HCT116 (cell line): ENCODE results near the gene ZSWIM7. TPM values are rescaled to one million over a fixed set of nuclear protein-coding genes. Genes with fewer than 3 reads are reported as not detected.

Experiments used
- ATAC-seq: fragments of 200-7000 bp; cut with Tn5 transposase; 2 replicates; pipeline ENCODE4 v1.9.1; 2020; ENCODE audit warnings: mild to moderate bottlenecking, moderate library complexity
- BruUV-seq: library from RNA; stranded (reverse); fragments of 400-500 nt; replicated peaks from 2 replicates; lab custom pipeline; 2021; lab: Mats Ljungman, UMichigan
- CTCF ChIA-PET: fragments of 300-600 bp; sonication (Branson Sonifier 250); formaldehyde crosslinking; loops from one replicate; lab custom pipeline; 2021; ENCODE audit warnings: antibody characterized with exemption; lab: Charles Lee
- POLR2A ChIA-PET: fragments of 300-600, 350-600 bp; sonication (Branson Sonifier 250); formaldehyde crosslinking; loops from one replicate; lab custom pipeline; 2021; ENCODE audit warnings: antibody characterized with exemption; lab: Charles Lee
- RAD21 ChIA-PET, 2 experiments: fragments of 300-600 bp; sonication (Branson Sonifier 250); formaldehyde crosslinking; loops; one replicate each; lab custom pipeline; 2023; ENCODE audit warnings: low total read pairs in 2 of 2; ENCODE audit not compliant: uncharacterized antibody in 2 of 2, unreplicated experiment in 2 of 2, low non-redundant PET in 1 of 2; lab: Charles Lee
- DNase-seq: peaks from one replicate; pipeline ENCODE4 v3.0.0-alpha.2; 2010; ENCODE audit warnings: low read depth, low spot score
- H2AFZ ChIP-seq: fragments of 200-600 bp; shearing (Covaris generic), sonication (generic); 2 replicates; pipeline ENCODE4 v1.6.1; 2017; ENCODE audit warnings: low read depth, mixed run types, mixed read lengths, antibody characterized with exemption, low read length; ENCODE audit not compliant: poor library complexity, severe bottlenecking
- H3K27ac ChIP-seq: 2 replicates; pipeline ENCODE4 v1.5.1; 2012; ENCODE audit warnings: low read depth, low read length
- H3K27me3 ChIP-seq: fragments of 200-600 bp; sonication (generic); 2 replicates; pipeline ENCODE4 v1.6.1; 2016; ENCODE audit warnings: mixed run types, low read length, mixed read lengths; ENCODE audit not compliant: insufficient read depth
- H3K36me3 ChIP-seq, 2 experiments: fragments of 200-500 bp in 1 of 2; fragments of 200-600 bp in 1 of 2; sonication (Bioruptor generic) in 1 of 2; sonication (generic) in 1 of 2; 2 replicates each; pipeline versions ENCODE4 v1.5.1 to v1.6.1; 2014 to 2016; ENCODE audit warnings: low read length in 2 of 2, inconsistent platforms in 1 of 2, mixed read lengths in 1 of 2, mixed run types in 1 of 2; ENCODE audit not compliant: insufficient read depth in 2 of 2, control insufficient read depth in 1 of 2
- H3K4me1 ChIP-seq, 2 experiments: fragments of 200-600 bp in 1 of 2; sonication (generic) in 1 of 2; 2 replicates each; pipeline versions ENCODE4 v1.5.1 to v1.6.1; 2012 to 2017; ENCODE audit warnings: low read length in 2 of 2, inconsistent platforms in 1 of 2, mild to moderate bottlenecking in 1 of 2, mixed read lengths in 1 of 2, mixed run types in 1 of 2, moderate library complexity in 1 of 2; ENCODE audit not compliant: insufficient read depth in 2 of 2, control insufficient read depth in 1 of 2
- H3K4me2 ChIP-seq: fragments of 200-600 bp; sonication (generic); 2 replicates; pipeline ENCODE4 v1.6.1; 2017; ENCODE audit warnings: mixed run types, low read length, mixed read lengths
- H3K4me3 ChIP-seq, 2 experiments: fragments of 200-600 bp in 1 of 2; sonication (generic) in 1 of 2; replicated peaks in 1 of 2; 2 replicates each; pipeline ENCODE4 v1.5.1; 2011 to 2016; ENCODE audit warnings: low read length in 2 of 2, control low read depth in 1 of 2, low read depth in 1 of 2, mild to moderate bottlenecking in 1 of 2, mixed read lengths in 1 of 2, mixed run types in 1 of 2
- H3K79me2 ChIP-seq: fragments of 200-600 bp; sonication (generic); 2 replicates; pipeline ENCODE4 v1.6.1; 2017; ENCODE audit warnings: mild to moderate bottlenecking, mixed run types, low read length, moderate library complexity, mixed read lengths; ENCODE audit not compliant: insufficient read depth
- H3K9ac ChIP-seq: fragments of 200-600 bp; sonication (generic); 2 replicates; pipeline ENCODE4 v1.6.1; 2016; ENCODE audit warnings: low read length, mixed read lengths
- H3K9me2 ChIP-seq: fragments of 200-600 bp; sonication (generic), shearing (Covaris generic); 2 replicates; pipeline ENCODE4 v1.6.1; 2017; ENCODE audit warnings: mixed run types, mild to moderate bottlenecking, moderate library complexity; ENCODE audit not compliant: insufficient read depth
- H3K9me3 ChIP-seq, 2 experiments: fragments of 200-500 bp in 1 of 2; fragments of 200-600 bp in 1 of 2; sonication (Bioruptor generic) in 1 of 2; sonication (generic) in 1 of 2; 2 replicates each; pipeline ENCODE4 v1.6.1; 2014 to 2017; ENCODE audit warnings: low read length in 2 of 2, mixed read lengths in 2 of 2, inconsistent platforms in 1 of 2, low read depth in 1 of 2, mild to moderate bottlenecking in 1 of 2, mixed run types in 1 of 2, moderate library complexity in 1 of 2; ENCODE audit not compliant: control insufficient read depth in 1 of 2, insufficient read depth in 1 of 2
- H4K20me1 ChIP-seq: fragments of 200-600 bp; sonication (generic), shearing (Covaris generic); 2 replicates; pipeline ENCODE4 v1.6.1; 2017; ENCODE audit warnings: mixed run types, mild to moderate bottlenecking, moderate library complexity; ENCODE audit not compliant: insufficient read depth
- CEBPB ChIP-seq: IDR thresholded peaks from 2 replicates; pipeline ENCODE4 v1.6.1; 2012; ENCODE audit warnings: low read depth
- EGR1 ChIP-seq: IDR thresholded peaks from 2 replicates; pipeline ENCODE4 v1.6.1; 2012; ENCODE audit warnings: low read depth
- ELF1 ChIP-seq: IDR thresholded peaks from 2 replicates; pipeline ENCODE4 v1.6.1; 2012; ENCODE audit warnings: low read depth, borderline replicate concordance
- EZH2 ChIP-seq: fragments of 200-600 bp; sonication (generic); IDR thresholded peaks from 2 replicates; pipeline ENCODE4 v1.6.1; 2017; ENCODE audit warnings: antibody characterized with exemption, mixed run types
- EZH2phosphoT487 ChIP-seq: fragments of 200-600 bp; IDR thresholded peaks from 2 replicates; pipeline ENCODE4 v1.6.1; 2018; ENCODE audit warnings: antibody characterized with exemption, borderline replicate concordance
- FOSL1 ChIP-seq: IDR thresholded peaks from 2 replicates; pipeline ENCODE4 v1.6.1; 2012; ENCODE audit warnings: low read depth
- POLR2A ChIP-seq: IDR thresholded peaks from 2 replicates; pipeline ENCODE4 v1.7.0; 2011; ENCODE audit warnings: borderline replicate concordance; ENCODE audit not compliant: insufficient read depth, insufficient read length; ENCODE audit errors: extremely low read depth
- POLR2AphosphoS5 ChIP-seq: IDR thresholded peaks from 2 replicates; pipeline ENCODE4 v1.6.1; 2011; ENCODE audit warnings: mild to moderate bottlenecking, low read depth, low read length, moderate library complexity
- RAD21 ChIP-seq: IDR thresholded peaks from 2 replicates; pipeline ENCODE4 v1.6.1; 2012; ENCODE audit warnings: low read depth, mild to moderate bottlenecking
- SIN3A ChIP-seq: IDR thresholded peaks from 2 replicates; pipeline ENCODE4 v1.6.1; 2012; ENCODE audit warnings: low read depth
- SP1 ChIP-seq: IDR thresholded peaks from 2 replicates; pipeline ENCODE4 v1.6.1; 2012; ENCODE audit warnings: low read depth
- SRF ChIP-seq: IDR thresholded peaks from 2 replicates; pipeline ENCODE4 v1.6.1; 2012; ENCODE audit warnings: low read depth
- TCF7L2 ChIP-seq: IDR thresholded peaks from 2 replicates; pipeline ENCODE4 v1.7.0; 2011; ENCODE audit warnings: borderline replicate concordance, inconsistent platforms; ENCODE audit not compliant: insufficient read depth, insufficient read length; ENCODE audit errors: extremely low read depth
- YY1 ChIP-seq: IDR thresholded peaks from 2 replicates; pipeline ENCODE4 v1.6.1; 2011; ENCODE audit warnings: low read length, low read depth, moderate library complexity, mild to moderate bottlenecking; ENCODE audit not compliant: insufficient replicate concordance; ENCODE audit errors: extremely low read depth
- ZFX ChIP-seq: fragments of 450-650 bp; IDR thresholded peaks from 2 replicates; pipeline ENCODE4 v1.6.1; 2017
- ZNF274 ChIP-seq: fragments of 200-500 bp; sonication (Bioruptor generic); IDR thresholded peaks from 2 replicates; pipeline ENCODE4 v1.6.1; 2014; ENCODE audit warnings: mild to moderate bottlenecking, low read depth, low read length, inconsistent platforms
- intact Hi-C: fragments of 100-400 bp; cut with micrococcal nuclease; formaldehyde crosslinking; loops from 2 replicates; pipeline ENCODE4 v1.10.0; 2022
- total RNA-seq: library from RNA; stranded (reverse); gene quantifications from one replicate; pipeline ENCODE4 v1.2.1, GENCODE V29; 2021; ENCODE audit not compliant: unreplicated experiment
- TF ChIP-seq, protein P1 (sequence below): IDR thresholded peaks from 2 replicates; pipeline ENCODE4 v1.6.1; 2012; ENCODE audit warnings: low read depth
- TF ChIP-seq, protein P2 (sequence below): IDR thresholded peaks from 2 replicates; pipeline ENCODE4 v1.6.1; 2012
- TF ChIP-seq, protein P3 (sequence below), 3 experiments: fragments of 200-600 bp in 1 of 3; sonication (generic) in 1 of 3; IDR thresholded peaks in 2 of 3; conservative IDR thresholded peaks in 1 of 3; 2 replicates each; pipeline ENCODE4 v1.5.1; 2012 to 2017; ENCODE audit warnings: low read depth in 2 of 3, low read length in 2 of 3, antibody characterized with exemption in 1 of 3, borderline replicate concordance in 1 of 3, control low read depth in 1 of 3, mild to moderate bottlenecking in 1 of 3, mixed read lengths in 1 of 3, mixed run types in 1 of 3, moderate library complexity in 1 of 3; ENCODE audit not compliant: insufficient read depth in 1 of 3
- TF ChIP-seq, protein P4 (sequence below): IDR thresholded peaks from 2 replicates; pipeline ENCODE4 v1.6.1; 2011; ENCODE audit warnings: mild to moderate bottlenecking, low read length, moderate library complexity; ENCODE audit not compliant: insufficient replicate concordance; ENCODE audit errors: extremely low read depth

Gene ZSWIM7
- total RNA-seq, 1 experiment from 2014 or later, result 33.5 TPM

DNA sequence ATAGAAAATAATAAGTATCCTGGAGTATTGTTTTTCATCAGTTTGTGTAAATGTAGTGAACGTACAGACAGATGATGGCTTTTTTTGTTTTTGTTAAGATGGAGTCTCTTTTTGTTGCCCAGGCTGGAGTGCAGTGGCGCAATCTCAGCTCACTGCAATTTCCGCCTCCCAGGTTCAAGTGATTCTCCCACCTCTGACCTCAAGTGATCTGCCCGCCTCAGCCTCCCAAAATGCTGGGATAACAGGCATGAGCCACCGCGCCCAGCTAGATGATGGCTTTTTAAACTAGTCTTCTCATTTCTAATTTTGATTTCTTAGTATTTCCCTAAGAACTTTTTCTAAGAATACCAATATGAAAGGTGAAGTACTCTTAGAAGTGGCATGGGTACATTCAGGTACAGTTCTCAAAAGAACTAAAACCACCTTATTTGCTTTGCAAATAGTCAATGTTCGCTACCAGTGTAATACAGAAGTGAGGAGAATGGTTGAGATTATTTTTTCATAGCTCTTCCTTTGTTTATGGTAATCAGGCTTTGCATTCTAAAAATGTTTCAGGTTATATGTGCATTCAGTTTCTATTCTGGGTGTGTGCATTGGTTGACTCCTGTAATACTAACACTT is 34.3 kb upstream of the ZSWIM7 start:
- Histone ChIP-seq H3K9me2 (no peaks in the 10 kb centered on the region), H3K4me1 (peaks cover 2 to 3% of the 10 kb centered on the region in 2 experiments; a peak in 3 of 4 replicates), H3K27me3 (no peaks in the 10 kb centered on the region), H3K79me2 (peaks cover 14% of the 10 kb centered on the region), H3K9ac (no peak overlapping the region), H3K4me3 (no peak overlapping the region), H2AFZ (no peak overlapping the region), H3K9me3 (no peaks in the 10 kb centered on the region), H4K20me1 (no peaks in the 10 kb centered on the region), H3K27ac (no peak overlapping the region), H3K36me3 (peaks cover 52 to 54% of the 10 kb centered on the region in 2 experiments; a peak in 3 of 4 replicates)
- DNase-seq (no peak), ATAC-seq (no peak)
- POLR2A ChIA-PET, result no interaction called here
- TF ChIP-seq POLR2AphosphoS5 (no peak), ZNF274 (no peak), CEBPB (no peak), RAD21 (no peak), TCF7L2 (no peak), SIN3A (no peak), EGR1 (no peak), FOSL1 (no peak), ELF1 (no peak), SP1 (no peak), SRF (no peak), EZH2phosphoT487 (no peak), POLR2A (no peak), ZFX (no peak), EZH2 (no peak), YY1 (no peak)
- TF ChIP-seq, protein P1, sequence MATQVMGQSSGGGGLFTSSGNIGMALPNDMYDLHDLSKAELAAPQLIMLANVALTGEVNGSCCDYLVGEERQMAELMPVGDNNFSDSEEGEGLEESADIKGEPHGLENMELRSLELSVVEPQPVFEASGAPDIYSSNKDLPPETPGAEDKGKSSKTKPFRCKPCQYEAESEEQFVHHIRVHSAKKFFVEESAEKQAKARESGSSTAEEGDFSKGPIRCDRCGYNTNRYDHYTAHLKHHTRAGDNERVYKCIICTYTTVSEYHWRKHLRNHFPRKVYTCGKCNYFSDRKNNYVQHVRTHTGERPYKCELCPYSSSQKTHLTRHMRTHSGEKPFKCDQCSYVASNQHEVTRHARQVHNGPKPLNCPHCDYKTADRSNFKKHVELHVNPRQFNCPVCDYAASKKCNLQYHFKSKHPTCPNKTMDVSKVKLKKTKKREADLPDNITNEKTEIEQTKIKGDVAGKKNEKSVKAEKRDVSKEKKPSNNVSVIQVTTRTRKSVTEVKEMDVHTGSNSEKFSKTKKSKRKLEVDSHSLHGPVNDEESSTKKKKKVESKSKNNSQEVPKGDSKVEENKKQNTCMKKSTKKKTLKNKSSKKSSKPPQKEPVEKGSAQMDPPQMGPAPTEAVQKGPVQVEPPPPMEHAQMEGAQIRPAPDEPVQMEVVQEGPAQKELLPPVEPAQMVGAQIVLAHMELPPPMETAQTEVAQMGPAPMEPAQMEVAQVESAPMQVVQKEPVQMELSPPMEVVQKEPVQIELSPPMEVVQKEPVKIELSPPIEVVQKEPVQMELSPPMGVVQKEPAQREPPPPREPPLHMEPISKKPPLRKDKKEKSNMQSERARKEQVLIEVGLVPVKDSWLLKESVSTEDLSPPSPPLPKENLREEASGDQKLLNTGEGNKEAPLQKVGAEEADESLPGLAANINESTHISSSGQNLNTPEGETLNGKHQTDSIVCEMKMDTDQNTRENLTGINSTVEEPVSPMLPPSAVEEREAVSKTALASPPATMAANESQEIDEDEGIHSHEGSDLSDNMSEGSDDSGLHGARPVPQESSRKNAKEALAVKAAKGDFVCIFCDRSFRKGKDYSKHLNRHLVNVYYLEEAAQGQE, result no peak
- TF ChIP-seq, protein P2, sequence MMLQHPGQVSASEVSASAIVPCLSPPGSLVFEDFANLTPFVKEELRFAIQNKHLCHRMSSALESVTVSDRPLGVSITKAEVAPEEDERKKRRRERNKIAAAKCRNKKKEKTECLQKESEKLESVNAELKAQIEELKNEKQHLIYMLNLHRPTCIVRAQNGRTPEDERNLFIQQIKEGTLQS, result no peak
- TF ChIP-seq, protein P3, sequence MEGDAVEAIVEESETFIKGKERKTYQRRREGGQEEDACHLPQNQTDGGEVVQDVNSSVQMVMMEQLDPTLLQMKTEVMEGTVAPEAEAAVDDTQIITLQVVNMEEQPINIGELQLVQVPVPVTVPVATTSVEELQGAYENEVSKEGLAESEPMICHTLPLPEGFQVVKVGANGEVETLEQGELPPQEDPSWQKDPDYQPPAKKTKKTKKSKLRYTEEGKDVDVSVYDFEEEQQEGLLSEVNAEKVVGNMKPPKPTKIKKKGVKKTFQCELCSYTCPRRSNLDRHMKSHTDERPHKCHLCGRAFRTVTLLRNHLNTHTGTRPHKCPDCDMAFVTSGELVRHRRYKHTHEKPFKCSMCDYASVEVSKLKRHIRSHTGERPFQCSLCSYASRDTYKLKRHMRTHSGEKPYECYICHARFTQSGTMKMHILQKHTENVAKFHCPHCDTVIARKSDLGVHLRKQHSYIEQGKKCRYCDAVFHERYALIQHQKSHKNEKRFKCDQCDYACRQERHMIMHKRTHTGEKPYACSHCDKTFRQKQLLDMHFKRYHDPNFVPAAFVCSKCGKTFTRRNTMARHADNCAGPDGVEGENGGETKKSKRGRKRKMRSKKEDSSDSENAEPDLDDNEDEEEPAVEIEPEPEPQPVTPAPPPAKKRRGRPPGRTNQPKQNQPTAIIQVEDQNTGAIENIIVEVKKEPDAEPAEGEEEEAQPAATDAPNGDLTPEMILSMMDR (IDR thresholded peaks at IDR 0.05 in 2 of 3, conservative IDR thresholded peaks at IDR 0.05 in 1 of 3; ENCODE audit: borderline replicate concordance in 1 of 3, insufficient read depth in 1 of 3, low read depth in 2 of 3, low read length in 2 of 3), result no peak
- TF ChIP-seq, protein P4, sequence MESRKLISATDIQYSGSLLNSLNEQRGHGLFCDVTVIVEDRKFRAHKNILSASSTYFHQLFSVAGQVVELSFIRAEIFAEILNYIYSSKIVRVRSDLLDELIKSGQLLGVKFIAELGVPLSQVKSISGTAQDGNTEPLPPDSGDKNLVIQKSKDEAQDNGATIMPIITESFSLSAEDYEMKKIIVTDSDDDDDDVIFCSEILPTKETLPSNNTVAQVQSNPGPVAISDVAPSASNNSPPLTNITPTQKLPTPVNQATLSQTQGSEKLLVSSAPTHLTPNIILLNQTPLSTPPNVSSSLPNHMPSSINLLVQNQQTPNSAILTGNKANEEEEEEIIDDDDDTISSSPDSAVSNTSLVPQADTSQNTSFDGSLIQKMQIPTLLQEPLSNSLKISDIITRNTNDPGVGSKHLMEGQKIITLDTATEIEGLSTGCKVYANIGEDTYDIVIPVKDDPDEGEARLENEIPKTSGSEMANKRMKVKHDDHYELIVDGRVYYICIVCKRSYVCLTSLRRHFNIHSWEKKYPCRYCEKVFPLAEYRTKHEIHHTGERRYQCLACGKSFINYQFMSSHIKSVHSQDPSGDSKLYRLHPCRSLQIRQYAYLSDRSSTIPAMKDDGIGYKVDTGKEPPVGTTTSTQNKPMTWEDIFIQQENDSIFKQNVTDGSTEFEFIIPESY, result no peak
- TF ChIP-seq, all 23 proteins: peak for 0
- H3K4me2 ChIP-seq, result no peak overlapping the region
- BruUV-seq, result no TSS peak
- ChIA-PET RAD21 (no interaction called here), CTCF (no interaction called here)
- intact Hi-C loops, result no loop called here
